GM20000 (cell line): ENCODE results near the gene FARS2.

Source experiments
- DNase-seq: peaks from one replicate; pipeline ENCODE4 v3.0.0; 2012; ENCODE audit warnings: low spot score
- CTCF ChIP-seq: IDR thresholded peaks from 2 replicates; pipeline ENCODE4 v1.5.1; 2012; ENCODE audit warnings: mild to moderate bottlenecking, control low read depth; ENCODE audit errors: extremely low read depth, missing control alignments

FARS2 gene

GRCh38 chr6:5713519-5713918 is 452.2 kb downstream of the FARS2 start:
- no peak for TF ChIP-seq CTCF
- no peak for DNase-seq

GRCh38 chr6:5718231-5718947 is 457.1 kb downstream of the FARS2 start:
- TF ChIP-seq CTCF, result no peak
- DNase-seq, result no peak

GRCh38 chr6:5723841-5724691 is 462.8 kb downstream of the FARS2 start:
- DNase-seq, result peak; percentile 81
- no peak for TF ChIP-seq CTCF

- DNase-seq, result no peak
- TF ChIP-seq CTCF, result no peak
Observed at GRCh38 chr6:5724911-5725310, 463.6 kb downstream of the FARS2 start.

- no peak for TF ChIP-seq CTCF
- DNase-seq, result no peak
Observed at GRCh38 chr6:5726976-5727718, 465.8 kb downstream of the FARS2 start.

- no peak for TF ChIP-seq CTCF
- no peak for DNase-seq
Observed at GRCh38 chr6:5728351-5729079, 467.2 kb downstream of the FARS2 start.
